ENCODE results near the gene CPNE5.

GRCh38 chr6:36793913-36794712, 45.1 kb downstream of the CPNE5 start:
- TF ChIP-seq CTCF (IDR thresholded peaks at IDR 0.05): no peak
- TF ChIP-seq EZH2phosphoT487 (IDR thresholded peaks at IDR 0.05): no peak
- TF ChIP-seq EZH2 (IDR thresholded peaks at IDR 0.05): no peak
